ENCODE results near the gene CENPP.

The CENPP gene

GRCh38 chr9:92590377-92590776 is 264.6 kb downstream of the CENPP start:
- TF ChIP-seq, protein P1, sequence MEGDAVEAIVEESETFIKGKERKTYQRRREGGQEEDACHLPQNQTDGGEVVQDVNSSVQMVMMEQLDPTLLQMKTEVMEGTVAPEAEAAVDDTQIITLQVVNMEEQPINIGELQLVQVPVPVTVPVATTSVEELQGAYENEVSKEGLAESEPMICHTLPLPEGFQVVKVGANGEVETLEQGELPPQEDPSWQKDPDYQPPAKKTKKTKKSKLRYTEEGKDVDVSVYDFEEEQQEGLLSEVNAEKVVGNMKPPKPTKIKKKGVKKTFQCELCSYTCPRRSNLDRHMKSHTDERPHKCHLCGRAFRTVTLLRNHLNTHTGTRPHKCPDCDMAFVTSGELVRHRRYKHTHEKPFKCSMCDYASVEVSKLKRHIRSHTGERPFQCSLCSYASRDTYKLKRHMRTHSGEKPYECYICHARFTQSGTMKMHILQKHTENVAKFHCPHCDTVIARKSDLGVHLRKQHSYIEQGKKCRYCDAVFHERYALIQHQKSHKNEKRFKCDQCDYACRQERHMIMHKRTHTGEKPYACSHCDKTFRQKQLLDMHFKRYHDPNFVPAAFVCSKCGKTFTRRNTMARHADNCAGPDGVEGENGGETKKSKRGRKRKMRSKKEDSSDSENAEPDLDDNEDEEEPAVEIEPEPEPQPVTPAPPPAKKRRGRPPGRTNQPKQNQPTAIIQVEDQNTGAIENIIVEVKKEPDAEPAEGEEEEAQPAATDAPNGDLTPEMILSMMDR (IDR thresholded peaks at IDR 0.05) = no peak

- TF ChIP-seq, protein P1 (IDR thresholded peaks at IDR 0.05) = no peak
Measured at GRCh38 chr9:92592537-92592936, 266.8 kb downstream of the CENPP start.

DNA sequence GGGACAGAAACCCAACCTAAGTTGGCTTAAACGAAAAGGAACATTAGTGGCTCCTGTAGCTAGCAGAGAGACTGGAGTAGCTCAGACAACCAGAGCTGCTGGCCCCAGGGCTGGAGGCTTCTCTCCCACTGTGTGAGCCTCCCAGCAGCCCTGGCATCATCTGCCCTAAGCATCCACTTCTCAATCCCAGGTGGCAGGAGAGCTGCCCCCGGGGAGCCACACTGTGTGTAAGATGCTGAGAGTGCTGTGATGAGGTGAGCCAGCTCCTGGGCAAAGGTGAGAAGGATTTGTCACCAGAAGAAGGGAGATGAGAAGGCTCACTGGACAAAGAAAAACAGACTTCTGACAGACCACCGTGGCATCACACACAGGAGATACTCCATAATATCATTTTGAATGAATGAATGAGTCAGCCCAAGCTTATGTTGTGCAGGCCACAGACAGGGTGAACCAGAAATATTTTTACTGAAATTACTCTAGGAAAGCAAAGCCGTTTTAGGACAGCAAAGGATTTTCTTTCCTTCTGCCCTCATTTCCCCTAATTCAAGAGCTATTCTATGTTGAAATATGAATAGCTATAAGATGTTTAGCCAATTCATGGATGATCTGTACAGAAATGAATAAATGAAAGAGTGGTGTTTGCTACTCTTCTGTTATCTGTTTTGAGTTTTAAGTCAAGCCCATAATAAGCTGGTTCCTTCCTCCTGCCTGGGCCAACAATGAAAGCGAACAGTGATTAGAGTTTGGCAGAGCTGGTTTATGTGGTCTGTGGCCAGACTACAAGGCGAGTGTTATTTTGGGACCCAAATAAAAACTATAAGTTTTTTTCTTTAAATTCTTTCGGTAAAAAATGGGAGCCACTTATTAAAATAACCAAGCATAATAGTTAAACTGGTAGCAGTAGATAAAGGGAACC is 267.5 kb downstream of the CENPP start:
- TF ChIP-seq, protein P1 (IDR thresholded peaks at IDR 0.05) = no peak

DNA sequence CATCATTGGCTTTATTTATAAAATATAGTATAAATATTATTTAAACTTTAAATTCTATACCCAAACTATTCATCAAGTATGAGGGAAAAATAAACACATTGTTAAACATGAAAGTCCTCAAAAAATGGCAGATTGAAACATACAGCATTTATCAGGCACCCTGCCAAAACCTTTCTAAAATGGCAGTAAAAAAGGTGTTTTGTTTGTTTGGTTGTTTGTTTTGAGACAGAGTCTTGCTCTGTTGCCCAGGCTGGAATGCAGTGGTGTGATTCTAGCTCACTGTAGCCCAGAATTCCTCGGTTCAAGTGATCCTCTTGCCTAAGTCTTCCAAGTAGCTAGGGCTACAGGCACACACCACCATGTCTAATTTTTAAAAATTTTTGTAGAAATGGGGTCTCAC is 270.2 kb downstream of the CENPP start:
- TF ChIP-seq, protein P1 (IDR thresholded peaks at IDR 0.05) = no peak

DNA sequence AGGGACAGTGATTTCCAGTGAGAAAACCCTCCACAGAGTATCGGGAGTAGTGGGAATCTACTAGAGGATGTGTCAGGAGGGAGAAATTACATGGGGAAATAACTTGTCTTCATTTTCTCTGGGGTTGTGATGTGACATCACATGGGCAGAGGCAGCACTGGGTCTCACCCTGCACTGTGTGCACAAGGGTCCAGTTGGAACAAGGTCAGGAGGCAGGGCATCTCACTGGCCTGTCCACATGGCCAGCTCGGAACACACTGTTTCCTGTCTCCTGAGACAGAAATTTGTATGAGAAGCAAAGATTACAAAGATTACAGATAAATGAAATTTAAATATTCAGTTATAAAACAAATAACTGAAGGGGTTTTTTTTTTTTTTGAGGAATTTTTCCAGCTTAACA is 272.6 kb downstream of the CENPP start:
- TF ChIP-seq, protein P1 (IDR thresholded peaks at IDR 0.05) = no peak

DNA sequence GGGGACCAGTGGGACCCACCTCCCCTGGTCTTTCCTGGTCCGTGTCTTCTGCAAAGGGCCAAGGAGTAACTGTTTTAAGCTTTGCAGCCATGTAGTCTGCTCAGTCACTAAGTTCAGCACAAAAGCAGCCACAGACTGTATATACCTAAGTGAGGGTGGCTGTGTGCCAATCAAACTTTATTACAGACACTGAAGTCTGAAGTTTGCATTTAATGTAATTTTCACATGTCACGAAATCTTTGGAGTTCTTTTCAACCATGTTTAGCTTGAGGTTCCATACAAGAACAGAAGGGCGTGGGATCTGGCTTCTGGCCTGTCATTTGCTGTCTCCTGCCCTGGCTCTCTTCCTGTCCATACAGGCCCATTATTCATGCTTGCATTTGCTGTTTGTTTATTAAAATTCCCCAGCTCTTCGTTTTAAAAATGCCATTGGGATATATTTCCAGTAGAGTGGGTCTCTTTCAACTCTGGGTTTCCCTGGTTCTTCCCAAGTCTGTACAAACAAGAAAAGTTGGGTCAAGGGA is 274.2 kb downstream of the CENPP start:
- TF ChIP-seq, protein P1 (IDR thresholded peaks at IDR 0.05) = no peak

GRCh38 chr9:92600462-92601261 is 274.9 kb downstream of the CENPP start:
- TF ChIP-seq, protein P1 (IDR thresholded peaks at IDR 0.05) = no peak
